Activated CD8-positive, alpha-beta memory T cell treated with anti-CD3 and anti-CD28 coated beads, Interleukin-2, amount 10 ng/mL, durations not matched to agents 7 days and 5 days (primary cell): ENCODE data around the gene SLC8B1. TPM values are rescaled to one million over a fixed set of nuclear protein-coding genes. Genes with fewer than 3 reads are reported as not detected.
A peak's percentile ranks its signal among the peaks of the same experiment; 100 is the strongest.

Experiments
- ATAC-seq: fragments of 150-1000 bp; cut with Tn5 transposase; one replicate; pipeline ENCODE4 v1.10.0; 2021; ENCODE audit warnings: moderate library complexity
- CTCF ChIA-PET: fragments of 350-600 bp; sonication (Branson Sonifier 250); formaldehyde crosslinking; loops from one replicate; lab custom pipeline; 2021; ENCODE audit warnings: antibody characterized with exemption; lab: Charles Lee
- DNase-seq: peaks from one replicate; pipeline ENCODE4 v3.0.0-alpha.2; 2020
- H3K27ac Mint-ChIP-seq: one replicate; pipeline ENCODE4 v1.8.0; 2021; ENCODE audit warnings: mild to moderate bottlenecking, mixed read lengths
- H3K27me3 Mint-ChIP-seq: one replicate; pipeline ENCODE4 v1.8.0; 2021; ENCODE audit warnings: mixed read lengths
- H3K36me3 Mint-ChIP-seq: one replicate; pipeline ENCODE4 v1.8.0; 2021; ENCODE audit warnings: mild to moderate bottlenecking, mixed read lengths
- H3K4me1 Mint-ChIP-seq: one replicate; pipeline ENCODE4 v1.8.0; 2021; ENCODE audit warnings: mixed read lengths
- H3K4me3 Mint-ChIP-seq: one replicate; pipeline ENCODE4 v1.8.0; 2021; ENCODE audit warnings: mild to moderate bottlenecking, moderate library complexity, mixed read lengths
- H3K9me3 Mint-ChIP-seq: one replicate; pipeline ENCODE4 v1.8.0; 2022; ENCODE audit warnings: low read depth, mixed read lengths
- total RNA-seq, 2 experiments: library from RNA; stranded (reverse); gene quantifications; one replicate each; pipeline ENCODE4 v1.2.3, GENCODE V29; 2021

Gene SLC8B1
- total RNA-seq, 2 experiments from 2014 or later: 18.5 to 20.6 TPM

GRCh38 chr12:113261847-113262470 is 73.0 kb downstream of the SLC8B1 start:
- peak; percentile 71 for ATAC-seq
- no peaks in the 10 kb centered on the region for H3K27me3 Mint-ChIP-seq
- H3K4me1 Mint-ChIP-seq: peaks cover 35% of the 10 kb centered on the region
- peaks cover 28% of the 10 kb centered on the region for H3K36me3 Mint-ChIP-seq
- H3K27ac Mint-ChIP-seq: peak overlapping the region; percentile 72
- CTCF ChIA-PET: interaction anchor here (1.4 to 1.9 kb wide), 2 partner anchors 34 to 53 kb away, joined by 4 read pairs; no protein-coding TSS in a partner anchor
- peak; percentile 69 for DNase-seq
- H3K4me3 Mint-ChIP-seq: no peak overlapping the region
- H3K9me3 Mint-ChIP-seq: no peaks in the 10 kb centered on the region

- Mint-ChIP-seq H3K27me3 (no peaks in the 10 kb centered on the region), H3K27ac (no peak overlapping the region), H3K4me1 (peaks cover 35% of the 10 kb centered on the region), H3K36me3 (peaks cover 20% of the 10 kb centered on the region), H3K9me3 (no peaks in the 10 kb centered on the region), H3K4me3 (no peak overlapping the region)
- CTCF ChIA-PET: interaction anchor here (1.9 kb wide), 1 partner anchor 32 kb away, joined by 4 read pairs; no protein-coding TSS in a partner anchor
- DNase-seq (no peak), ATAC-seq (no peak)
Observed at GRCh38 chr12:113260636-113261300, 74.1 kb downstream of the SLC8B1 start.

- Mint-ChIP-seq H3K9me3 (no peaks in the 10 kb centered on the region), H3K27me3 (no peaks in the 10 kb centered on the region), H3K4me3 (no peak overlapping the region), H3K4me1 (peaks cover 35% of the 10 kb centered on the region), H3K27ac (no peak overlapping the region), H3K36me3 (peaks cover 18% of the 10 kb centered on the region)
- ATAC-seq (no peak), DNase-seq (no peak)
- CTCF ChIA-PET: interaction anchor here (1.9 kb wide), 1 partner anchor 32 kb away, joined by 4 read pairs; no protein-coding TSS in a partner anchor
Observed at GRCh38 chr12:113260127-113260526, 74.8 kb downstream of the SLC8B1 start.

GRCh38 chr12:113257564-113257963 is 77.3 kb downstream of the SLC8B1 start:
- ATAC-seq: no peak
- Mint-ChIP-seq H3K4me1 (peaks cover 17% of the 10 kb centered on the region), H3K4me3 (no peak overlapping the region), H3K36me3 (peaks cover 17% of the 10 kb centered on the region), H3K27me3 (no peaks in the 10 kb centered on the region), H3K27ac (no peak overlapping the region), H3K9me3 (peaks cover 3% of the 10 kb centered on the region)
- no peak for DNase-seq
- CTCF ChIA-PET: interaction anchor here (0.7 kb wide), 1 partner anchor 701 kb away, joined by 3 read pairs; no protein-coding TSS in a partner anchor

GRCh38 chr12:113254298-113254697 is 80.6 kb downstream of the SLC8B1 start:
- H3K4me3 Mint-ChIP-seq: no peak overlapping the region
- H3K4me1 Mint-ChIP-seq: peaks cover 2% of the 10 kb centered on the region
- H3K27me3 Mint-ChIP-seq: no peaks in the 10 kb centered on the region
- H3K27ac Mint-ChIP-seq: no peak overlapping the region
- peaks cover 3% of the 10 kb centered on the region for H3K9me3 Mint-ChIP-seq
- ATAC-seq (no peak), DNase-seq (no peak)
- H3K36me3 Mint-ChIP-seq: peaks cover 17% of the 10 kb centered on the region
- CTCF ChIA-PET: interaction anchor here (1.0 kb wide), 1 partner anchor 57 kb away, joined by 4 read pairs; no protein-coding TSS in a partner anchor

GRCh38 chr12:113253532-113254285 is 81.2 kb downstream of the SLC8B1 start:
- Mint-ChIP-seq H3K4me3 (no peak overlapping the region), H3K27me3 (no peaks in the 10 kb centered on the region), H3K27ac (no peak overlapping the region), H3K36me3 (peaks cover 16% of the 10 kb centered on the region), H3K4me1 (peaks cover 2% of the 10 kb centered on the region), H3K9me3 (peaks cover 3% of the 10 kb centered on the region)
- CTCF ChIA-PET: no interaction called here
- ATAC-seq (no peak), DNase-seq (no peak)

GRCh38 chr12:113252494-113252893 is 82.4 kb downstream of the SLC8B1 start:
- peaks cover 3% of the 10 kb centered on the region for H3K9me3 Mint-ChIP-seq
- H3K27me3 Mint-ChIP-seq: no peaks in the 10 kb centered on the region
- CTCF ChIA-PET: no interaction called here
- H3K4me1 Mint-ChIP-seq: no peaks in the 10 kb centered on the region
- no peak for ATAC-seq
- no peak overlapping the region for H3K27ac Mint-ChIP-seq
- DNase-seq: no peak
- H3K4me3 Mint-ChIP-seq: no peak overlapping the region
- H3K36me3 Mint-ChIP-seq: peaks cover 13% of the 10 kb centered on the region

- no peak overlapping the region for H3K27ac Mint-ChIP-seq
- H3K4me3 Mint-ChIP-seq: no peak overlapping the region
- no peak for DNase-seq
- no peaks in the 10 kb centered on the region for H3K4me1 Mint-ChIP-seq
- H3K27me3 Mint-ChIP-seq: no peaks in the 10 kb centered on the region
- H3K9me3 Mint-ChIP-seq: peaks cover 3% of the 10 kb centered on the region
- H3K36me3 Mint-ChIP-seq: peaks cover 11% of the 10 kb centered on the region
- no peak for ATAC-seq
- CTCF ChIA-PET: no interaction called here
Observed at GRCh38 chr12:113251404-113252070, 83.4 kb downstream of the SLC8B1 start.

GRCh38 chr12:113250045-113250444 is 84.9 kb downstream of the SLC8B1 start:
- no peaks in the 10 kb centered on the region for H3K27me3 Mint-ChIP-seq
- CTCF ChIA-PET: no interaction called here
- H3K4me3 Mint-ChIP-seq: no peak overlapping the region
- H3K9me3 Mint-ChIP-seq: peaks cover 3% of the 10 kb centered on the region
- no peaks in the 10 kb centered on the region for H3K4me1 Mint-ChIP-seq
- H3K27ac Mint-ChIP-seq: no peak overlapping the region
- DNase-seq (no peak), ATAC-seq (no peak)
- peaks cover 11% of the 10 kb centered on the region for H3K36me3 Mint-ChIP-seq

GRCh38 chr12:113249546-113249945 is 85.4 kb downstream of the SLC8B1 start:
- Mint-ChIP-seq H3K9me3 (peaks cover 3% of the 10 kb centered on the region), H3K4me1 (no peaks in the 10 kb centered on the region), H3K4me3 (no peak overlapping the region), H3K27ac (no peak overlapping the region), H3K27me3 (no peaks in the 10 kb centered on the region), H3K36me3 (peaks cover 7% of the 10 kb centered on the region)
- DNase-seq: no peak
- no peak for ATAC-seq
- CTCF ChIA-PET: no interaction called here

GRCh38 chr12:113248842-113249435 is 86.0 kb downstream of the SLC8B1 start:
- H3K4me1 Mint-ChIP-seq: no peaks in the 10 kb centered on the region
- no peak overlapping the region for H3K27ac Mint-ChIP-seq
- CTCF ChIA-PET: no interaction called here
- no peak overlapping the region for H3K4me3 Mint-ChIP-seq
- H3K27me3 Mint-ChIP-seq: no peaks in the 10 kb centered on the region
- peaks cover 7% of the 10 kb centered on the region for H3K36me3 Mint-ChIP-seq
- peaks cover 3% of the 10 kb centered on the region for H3K9me3 Mint-ChIP-seq
- DNase-seq (no peak), ATAC-seq (no peak)
